ENCODE results near the gene OR2T8.

DNA sequence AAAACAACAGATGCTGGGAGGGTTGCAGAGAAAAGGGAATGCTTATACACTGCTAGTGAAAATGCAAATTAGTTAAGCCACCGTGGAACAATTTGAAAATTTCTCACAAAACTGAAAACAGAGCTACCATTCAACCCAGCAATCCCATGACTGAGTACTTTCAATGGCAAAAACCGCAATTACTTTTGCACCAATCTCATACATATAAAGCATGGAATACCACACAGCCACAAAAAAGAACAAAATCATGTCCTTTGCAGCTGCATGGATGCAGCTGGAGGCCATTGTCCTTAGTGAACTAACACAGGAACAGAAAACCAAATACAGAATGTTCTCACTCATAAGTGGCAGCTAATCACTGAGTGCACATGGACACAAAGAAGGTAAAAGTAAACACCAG is 6.3 kb upstream of the OR2T8 start:
- TF ChIP-seq, protein P1, sequence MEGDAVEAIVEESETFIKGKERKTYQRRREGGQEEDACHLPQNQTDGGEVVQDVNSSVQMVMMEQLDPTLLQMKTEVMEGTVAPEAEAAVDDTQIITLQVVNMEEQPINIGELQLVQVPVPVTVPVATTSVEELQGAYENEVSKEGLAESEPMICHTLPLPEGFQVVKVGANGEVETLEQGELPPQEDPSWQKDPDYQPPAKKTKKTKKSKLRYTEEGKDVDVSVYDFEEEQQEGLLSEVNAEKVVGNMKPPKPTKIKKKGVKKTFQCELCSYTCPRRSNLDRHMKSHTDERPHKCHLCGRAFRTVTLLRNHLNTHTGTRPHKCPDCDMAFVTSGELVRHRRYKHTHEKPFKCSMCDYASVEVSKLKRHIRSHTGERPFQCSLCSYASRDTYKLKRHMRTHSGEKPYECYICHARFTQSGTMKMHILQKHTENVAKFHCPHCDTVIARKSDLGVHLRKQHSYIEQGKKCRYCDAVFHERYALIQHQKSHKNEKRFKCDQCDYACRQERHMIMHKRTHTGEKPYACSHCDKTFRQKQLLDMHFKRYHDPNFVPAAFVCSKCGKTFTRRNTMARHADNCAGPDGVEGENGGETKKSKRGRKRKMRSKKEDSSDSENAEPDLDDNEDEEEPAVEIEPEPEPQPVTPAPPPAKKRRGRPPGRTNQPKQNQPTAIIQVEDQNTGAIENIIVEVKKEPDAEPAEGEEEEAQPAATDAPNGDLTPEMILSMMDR (IDR thresholded peaks at IDR 0.05) = no peak
- TF ChIP-seq POLR2A (IDR thresholded peaks at IDR 0.05) = no peak

Measured in testis (tissue), 2 donors.